Brain microvascular endothelial cell (primary cell): Measurements from ENCODE around the gene NAV1.
"Not testable (repeated sequence)": the region's sequence is repeated elsewhere in the genome, so short reads cannot be mapped to it uniquely, and the experiment has no call there.

Experiments
- DNase-seq: peaks from one replicate; pipeline ENCODE4 v3.0.0-alpha.2; 2020
- H3K27ac ChIP-seq: fragments of 250-450 bp; sonication (Bioruptor Pico); 2 replicates; pipeline ENCODE4 v1.5.1; 2020; ENCODE audit warnings: mild to moderate bottlenecking, moderate library complexity
- H3K27me3 ChIP-seq: fragments of 250-450 bp; sonication (Bioruptor Pico); replicated peaks from 2 replicates; pipeline ENCODE4 v1.5.1; 2020; ENCODE audit warnings: mild to moderate bottlenecking
- H3K36me3 ChIP-seq: fragments of 250-450 bp; sonication (Bioruptor Pico); replicated peaks from 2 replicates; pipeline ENCODE4 v1.5.1; 2020; ENCODE audit warnings: mild to moderate bottlenecking
- H3K4me3 ChIP-seq: 2 replicates; pipeline ENCODE4 v1.5.1; 2011; ENCODE audit warnings: low read depth, mild to moderate bottlenecking, control low read depth, low read length, moderate library complexity
- in situ Hi-C: cut with HindIII; loops from 2 replicates; pipeline ENCODE4 v1.10.0; 2017; ENCODE audit warnings: low sequenced_read_pairs, low pct_ligation_motif_present
- TF ChIP-seq, protein P1 (sequence below): IDR thresholded peaks from 2 replicates; pipeline ENCODE4 v1.5.1; 2011; ENCODE audit warnings: low read depth, mild to moderate bottlenecking, moderate library complexity, low read length, control low read depth, inconsistent platforms; ENCODE audit errors: missing control alignments

NAV1 gene

DNA sequence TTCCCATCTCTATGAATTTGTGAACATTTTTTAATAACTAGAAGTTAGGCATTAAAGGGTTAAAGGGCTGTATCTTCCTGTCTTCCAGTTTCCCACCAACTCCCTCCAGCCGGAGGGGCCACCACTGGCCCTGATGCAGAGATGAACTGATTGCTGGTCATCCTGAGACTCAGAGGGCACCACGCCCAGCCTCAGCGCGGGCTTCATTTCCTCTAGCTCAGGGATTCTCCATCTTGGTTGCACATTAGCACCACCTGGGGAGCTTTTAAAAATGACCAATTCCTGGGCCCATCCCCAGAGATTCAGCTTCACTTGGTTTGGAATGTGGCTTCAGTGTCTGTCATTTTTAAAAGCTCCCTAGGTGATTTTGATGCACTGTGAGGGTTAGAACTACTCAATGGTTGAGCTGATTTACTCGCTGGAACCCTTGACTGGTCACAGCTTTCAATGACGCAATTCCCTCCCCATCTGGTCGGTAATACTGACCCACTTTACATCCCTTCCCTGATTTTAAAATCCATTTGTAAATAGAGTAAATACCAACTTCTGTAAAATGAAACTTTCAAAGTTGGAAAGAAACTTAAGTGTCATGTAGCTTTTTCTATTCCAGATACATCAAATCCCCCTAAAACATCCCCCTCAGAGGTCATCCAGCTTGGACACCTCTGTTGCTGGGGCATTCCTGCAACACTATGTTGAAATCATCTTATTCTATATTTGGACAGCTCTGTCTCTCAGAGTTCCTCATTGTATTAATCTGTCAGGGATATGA lies 5.1 kb downstream of the NAV1 start:
- H3K36me3 ChIP-seq, result no peaks in the 10 kb centered on the region
- TF ChIP-seq, protein P1, sequence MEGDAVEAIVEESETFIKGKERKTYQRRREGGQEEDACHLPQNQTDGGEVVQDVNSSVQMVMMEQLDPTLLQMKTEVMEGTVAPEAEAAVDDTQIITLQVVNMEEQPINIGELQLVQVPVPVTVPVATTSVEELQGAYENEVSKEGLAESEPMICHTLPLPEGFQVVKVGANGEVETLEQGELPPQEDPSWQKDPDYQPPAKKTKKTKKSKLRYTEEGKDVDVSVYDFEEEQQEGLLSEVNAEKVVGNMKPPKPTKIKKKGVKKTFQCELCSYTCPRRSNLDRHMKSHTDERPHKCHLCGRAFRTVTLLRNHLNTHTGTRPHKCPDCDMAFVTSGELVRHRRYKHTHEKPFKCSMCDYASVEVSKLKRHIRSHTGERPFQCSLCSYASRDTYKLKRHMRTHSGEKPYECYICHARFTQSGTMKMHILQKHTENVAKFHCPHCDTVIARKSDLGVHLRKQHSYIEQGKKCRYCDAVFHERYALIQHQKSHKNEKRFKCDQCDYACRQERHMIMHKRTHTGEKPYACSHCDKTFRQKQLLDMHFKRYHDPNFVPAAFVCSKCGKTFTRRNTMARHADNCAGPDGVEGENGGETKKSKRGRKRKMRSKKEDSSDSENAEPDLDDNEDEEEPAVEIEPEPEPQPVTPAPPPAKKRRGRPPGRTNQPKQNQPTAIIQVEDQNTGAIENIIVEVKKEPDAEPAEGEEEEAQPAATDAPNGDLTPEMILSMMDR, result no peak
- in situ Hi-C loops, result no loop called here
- DNase-seq, result no peak
- H3K27me3 ChIP-seq, result no peaks in the 10 kb centered on the region
- peak overlapping the region; percentile 88 for H3K27ac ChIP-seq
- H3K4me3 ChIP-seq, result no peak overlapping the region

DNA sequence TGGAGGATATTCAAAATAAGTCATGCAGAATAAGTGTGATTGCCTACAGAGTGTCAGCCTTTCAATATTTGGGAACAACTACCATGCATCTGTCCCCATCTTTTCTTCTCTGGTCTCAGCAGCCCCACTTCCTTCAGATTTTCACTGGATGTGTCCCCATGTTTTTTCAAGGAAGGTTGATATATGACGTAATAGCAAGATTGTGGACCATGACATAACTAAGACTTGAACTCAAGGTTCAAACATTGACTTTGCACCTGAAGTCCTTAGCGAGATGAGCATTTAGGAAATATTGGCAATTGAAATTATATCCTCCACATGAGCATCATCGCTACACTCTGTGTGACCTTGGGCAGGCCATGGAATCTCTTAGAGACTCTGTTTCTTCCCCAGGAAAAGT lies 5.8 kb downstream of the NAV1 start:
- Histone ChIP-seq H3K27ac (no peak overlapping the region), H3K36me3 (no peaks in the 10 kb centered on the region), H3K27me3 (no peaks in the 10 kb centered on the region), H3K4me3 (no peak overlapping the region)
- in situ Hi-C loops, result no loop called here
- no peak for DNase-seq
- TF ChIP-seq, protein P1, result no peak

DNA sequence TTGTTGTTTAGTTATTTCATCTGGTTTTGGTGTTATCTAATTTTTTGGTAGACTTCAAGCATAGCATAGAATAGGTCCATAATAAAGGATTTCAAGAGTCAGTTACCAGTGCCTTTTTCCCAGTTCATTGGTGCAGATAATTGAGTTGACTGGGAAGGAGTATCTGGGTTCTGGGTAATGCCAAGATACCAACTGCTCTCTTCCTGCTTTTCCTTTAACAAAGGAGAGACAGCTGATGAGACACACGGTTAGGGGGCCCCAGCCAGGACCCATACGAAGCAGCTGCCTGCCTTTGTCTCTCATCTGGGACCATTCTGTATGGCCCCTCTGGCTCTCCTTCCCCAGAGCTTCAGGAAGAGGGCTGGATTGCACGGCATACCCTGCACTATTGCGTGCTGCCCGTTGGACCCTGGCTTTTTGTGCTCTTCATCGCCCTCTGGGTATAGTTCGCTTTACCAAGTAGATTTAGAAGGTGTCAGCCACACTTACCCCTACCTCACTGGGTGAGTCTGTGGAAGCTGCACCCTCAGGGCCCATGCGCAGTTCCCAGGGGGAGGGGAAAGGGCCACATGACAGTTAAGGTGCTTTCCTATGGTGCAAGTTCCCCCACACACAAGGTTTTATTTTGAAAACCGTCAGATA lies 7.0 kb downstream of the NAV1 start:
- TF ChIP-seq, protein P1, result peak; percentile 26
- in situ Hi-C loops, result no loop called here
- Histone ChIP-seq H3K27me3 (no peaks in the 10 kb centered on the region), H3K4me3 (no peak overlapping the region), H3K27ac (no peak overlapping the region), H3K36me3 (no peaks in the 10 kb centered on the region)
- DNase-seq, result no peak

DNA sequence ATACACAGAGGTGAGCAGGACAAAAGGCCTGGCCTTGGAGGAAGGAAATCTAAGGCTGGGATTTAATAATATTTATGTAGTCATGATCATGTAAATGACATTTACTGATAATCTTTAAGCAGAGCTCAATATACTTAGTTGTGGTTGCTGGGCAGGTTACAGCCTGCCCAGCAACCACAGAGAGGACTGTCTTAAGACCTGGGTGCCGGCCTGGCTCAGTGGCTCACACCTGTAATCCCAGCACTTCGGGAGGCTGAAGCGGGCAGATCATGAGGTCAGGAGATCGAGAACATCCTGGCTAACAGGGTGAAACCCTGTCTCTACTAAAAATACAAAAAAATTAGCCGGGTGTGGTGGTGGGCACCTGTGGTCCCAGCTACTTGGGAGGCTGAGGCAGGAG lies 10.6 kb downstream of the NAV1 start:
- H3K36me3 ChIP-seq, H3K4me3 ChIP-seq, in situ Hi-C loops, DNase-seq, H3K27me3 ChIP-seq, H3K27ac ChIP-seq: not testable (repeated sequence)

DNA sequence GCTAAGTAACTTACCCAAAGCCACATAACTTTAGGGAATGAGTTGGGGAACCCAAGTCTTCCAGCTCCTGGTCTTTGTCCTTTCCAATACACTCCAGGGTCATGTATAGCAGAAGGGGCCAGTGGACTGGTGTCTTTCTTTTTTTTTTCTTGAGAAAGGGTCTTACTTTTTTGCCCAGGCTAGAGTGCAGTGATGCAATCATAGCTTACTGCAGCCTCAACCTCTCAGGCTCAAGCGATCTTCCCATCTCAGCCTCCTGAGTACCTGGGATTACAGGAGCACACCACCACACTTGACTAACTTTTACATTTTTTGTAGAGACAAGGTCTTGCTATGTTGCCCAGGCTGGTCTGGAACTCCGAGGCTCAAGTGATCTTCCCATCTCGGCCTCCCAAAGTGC lies 12.2 kb downstream of the NAV1 start:
- Histone ChIP-seq H3K36me3 (no peaks in the 10 kb centered on the region), H3K4me3 (no peak overlapping the region), H3K27ac (peak overlapping the region; percentile 74), H3K27me3 (no peaks in the 10 kb centered on the region)
- TF ChIP-seq, protein P1, result no peak
- in situ Hi-C loops, result no loop called here
- no peak for DNase-seq

DNA sequence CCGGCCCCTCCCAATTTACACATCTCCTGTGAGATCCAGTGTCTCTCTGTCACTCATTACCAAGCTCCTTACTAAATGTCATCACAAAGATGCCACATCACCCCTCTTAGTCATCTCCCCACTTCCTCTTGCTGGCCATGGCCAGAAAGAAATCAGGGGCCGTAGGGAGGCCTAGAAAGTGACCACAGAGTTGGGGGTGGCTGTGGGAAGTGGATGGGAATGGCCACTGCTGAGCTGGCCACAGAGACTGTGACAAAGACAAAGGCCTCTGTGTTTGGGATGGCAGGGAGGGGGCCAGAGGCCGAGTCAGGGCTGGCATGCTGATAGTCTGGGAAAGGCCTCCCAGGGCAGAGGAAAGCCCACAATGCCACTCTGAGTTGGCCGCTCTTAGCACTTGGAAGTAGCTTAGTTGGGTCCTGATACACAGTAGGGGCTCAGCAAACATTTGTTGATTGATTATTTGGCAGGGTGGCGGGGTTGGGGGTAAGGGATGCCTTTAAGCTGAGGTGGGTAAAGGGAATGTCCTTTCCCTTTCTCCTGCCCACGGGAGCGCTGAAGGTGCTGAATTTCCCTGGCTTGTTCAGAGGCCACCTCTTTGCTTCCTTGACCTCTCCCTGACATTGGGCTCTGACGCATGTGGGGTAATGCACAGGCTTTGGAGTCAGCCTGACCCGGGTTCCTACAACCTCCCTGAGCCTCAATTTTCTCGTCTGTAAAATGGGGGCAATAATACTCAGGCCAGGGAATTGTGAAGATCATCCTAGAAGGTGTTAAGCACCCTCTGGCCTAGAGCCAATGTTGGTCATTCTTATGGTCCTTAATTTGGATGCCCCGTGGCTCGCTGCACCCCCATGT lies 13.2 kb downstream of the NAV1 start:
- H3K27ac ChIP-seq, result peak overlapping the region; percentile 74
- no peaks in the 10 kb centered on the region for H3K36me3 ChIP-seq
- TF ChIP-seq, protein P1, result no peak
- H3K4me3 ChIP-seq, result no peak overlapping the region
- in situ Hi-C loops, result no loop called here
- H3K27me3 ChIP-seq, result no peaks in the 10 kb centered on the region
- peak; percentile 70 for DNase-seq
